H9 (cell line): ENCODE results near the gene KRTAP10-4. TPM values are rescaled to one million over a fixed set of nuclear protein-coding genes. Genes with fewer than 3 reads are reported as not detected.

Experiments
- DNase-seq: peaks from one replicate; pipeline ENCODE4 v3.0.0-alpha.2; 2017
- H2AFZ ChIP-seq: one replicate; pipeline ENCODE4 v1.6.1; 2013; ENCODE audit warnings: mild to moderate bottlenecking, low read length, control low read depth, moderate library complexity
- H2AK5ac ChIP-seq: 2 replicates; pipeline ENCODE4 v1.6.1; 2013; ENCODE audit warnings: low read length, control low read depth, mixed read lengths; ENCODE audit not compliant: insufficient read length
- H2BK120ac ChIP-seq: one replicate; pipeline ENCODE4 v1.6.1; 2013; ENCODE audit warnings: low read depth, mild to moderate bottlenecking, low read length, control low read depth, inconsistent platforms; ENCODE audit not compliant: poor library complexity, severe bottlenecking
- H2BK12ac ChIP-seq: 2 replicates; pipeline ENCODE4 v1.6.1; 2013; ENCODE audit warnings: low read length, control low read depth, mixed read lengths, low read depth; ENCODE audit not compliant: insufficient read length
- H2BK15ac ChIP-seq: 2 replicates; pipeline ENCODE4 v1.6.1; 2013; ENCODE audit warnings: low read depth, low read length, control low read depth
- H2BK20ac ChIP-seq: one replicate; pipeline ENCODE4 v1.6.1; 2013; ENCODE audit warnings: low read depth, mild to moderate bottlenecking, low read length, control low read depth, inconsistent platforms; ENCODE audit not compliant: poor library complexity, severe bottlenecking
- H2BK5ac ChIP-seq: 2 replicates; pipeline ENCODE4 v1.6.1; 2013; ENCODE audit warnings: low read length, control low read depth, mixed read lengths; ENCODE audit not compliant: insufficient read length
- H3K14ac ChIP-seq: 2 replicates; pipeline ENCODE4 v1.6.1; 2013; ENCODE audit warnings: low read length, control low read depth; ENCODE audit not compliant: insufficient read depth
- H3K18ac ChIP-seq: 2 replicates; pipeline ENCODE4 v1.6.1; 2013; ENCODE audit warnings: low read depth, mild to moderate bottlenecking, mixed read lengths, low read length, control low read depth; ENCODE audit not compliant: insufficient read length
- H3K23ac ChIP-seq: 2 replicates; pipeline ENCODE4 v1.6.1; 2013; ENCODE audit warnings: low read length, control low read depth, mixed read lengths, low read depth; ENCODE audit not compliant: insufficient read length
- H3K23me2 ChIP-seq: 2 replicates; pipeline ENCODE4 v1.6.1; 2013; ENCODE audit warnings: low read depth, mild to moderate bottlenecking, mixed read lengths, low read length, control low read depth; ENCODE audit not compliant: insufficient read length, poor library complexity, severe bottlenecking
- H3K27ac ChIP-seq: 2 replicates; pipeline ENCODE4 v1.5.1; 2013; ENCODE audit warnings: low read length, control low read depth, mixed read lengths, low read depth; ENCODE audit not compliant: insufficient read length
- H3K27me3 ChIP-seq: 2 replicates; pipeline ENCODE4 v1.6.1; 2013; ENCODE audit warnings: low read length, control low read depth, inconsistent platforms; ENCODE audit not compliant: insufficient read depth
- H3K4ac ChIP-seq: 2 replicates; pipeline ENCODE4 v1.6.1; 2013; ENCODE audit warnings: low read depth, mild to moderate bottlenecking, control low read depth, inconsistent platforms, low read length, moderate library complexity
- H3K4me1 ChIP-seq: 2 replicates; pipeline ENCODE4 v1.6.1; 2013; ENCODE audit warnings: low read length, control low read depth, inconsistent platforms; ENCODE audit not compliant: insufficient read depth
- H3K4me2 ChIP-seq: 2 replicates; pipeline ENCODE4 v1.6.1; 2013; ENCODE audit warnings: low read length, control low read depth, mixed read lengths; ENCODE audit not compliant: insufficient read length, insufficient read depth
- H3K56ac ChIP-seq: 2 replicates; pipeline ENCODE4 v1.6.1; 2013; ENCODE audit warnings: low read depth, mild to moderate bottlenecking, mixed read lengths, low read length, control low read depth; ENCODE audit not compliant: insufficient read length
- H3K79me1 ChIP-seq: 2 replicates; pipeline ENCODE4 v1.6.1; 2013; ENCODE audit warnings: low read depth, mild to moderate bottlenecking, moderate library complexity, low read length, control low read depth, inconsistent platforms; ENCODE audit not compliant: insufficient read depth, poor library complexity, severe bottlenecking
- H3K79me2 ChIP-seq: 2 replicates; pipeline ENCODE4 v1.6.1; 2013; ENCODE audit warnings: low read length, control low read depth, inconsistent platforms; ENCODE audit not compliant: insufficient read depth
- H3K9ac ChIP-seq: 2 replicates; pipeline ENCODE4 v1.6.1; 2013; ENCODE audit warnings: low read length, control low read depth, mixed read lengths; ENCODE audit not compliant: insufficient read length; ENCODE audit errors: extremely low read depth
- H3K9me3 ChIP-seq: one replicate; pipeline ENCODE4 v1.6.1; 2013; ENCODE audit warnings: low read depth, low read length, inconsistent platforms; ENCODE audit not compliant: control insufficient read depth
- H3T11ph ChIP-seq: one replicate; pipeline ENCODE4 v1.6.1; 2013; ENCODE audit warnings: mild to moderate bottlenecking, low read length, control low read depth, inconsistent platforms
- H4K20me1 ChIP-seq: one replicate; pipeline ENCODE4 v1.6.1; 2013; ENCODE audit not compliant: control insufficient read depth, insufficient read length, insufficient read depth
- H4K5ac ChIP-seq: 2 replicates; pipeline ENCODE4 v1.6.1; 2013; ENCODE audit warnings: low read depth, mild to moderate bottlenecking, mixed read lengths, low read length, control low read depth; ENCODE audit not compliant: insufficient read length
- H4K8ac ChIP-seq: replicated peaks from 2 replicates; pipeline ENCODE4 v1.6.1; 2013; ENCODE audit warnings: low read length, control low read depth, mixed read lengths, low read depth; ENCODE audit not compliant: insufficient read length
- H4K91ac ChIP-seq: 2 replicates; pipeline ENCODE4 v1.6.1; 2013; ENCODE audit warnings: low read depth, mild to moderate bottlenecking, moderate library complexity, mixed read lengths, low read length, control low read depth; ENCODE audit not compliant: insufficient read length
- H3K27ac Mint-ChIP-seq, 3 experiments: 2 replicates in 2 of 3; 3 replicates in 1 of 3; pipeline ENCODE4 v1.8.0; 2020 to 2021; ENCODE audit warnings: mixed read lengths in 3 of 3, mild to moderate bottlenecking in 1 of 3, moderate library complexity in 1 of 3
- H3K27me3 Mint-ChIP-seq: 2 replicates; pipeline ENCODE4 v1.8.0; 2021; ENCODE audit warnings: low read depth, mild to moderate bottlenecking, moderate library complexity, mixed read lengths
- H3K36me3 Mint-ChIP-seq, 3 experiments: 2 replicates in 2 of 3; 3 replicates in 1 of 3; pipeline ENCODE4 v1.8.0; 2020 to 2021; ENCODE audit warnings: low read depth in 3 of 3, mixed read lengths in 3 of 3; ENCODE audit not compliant: insufficient read depth in 1 of 3
- H3K4me1 Mint-ChIP-seq, 2 experiments: 2 replicates each; pipeline ENCODE4 v1.8.0; 2020; ENCODE audit warnings: mixed read lengths in 2 of 2
- H3K4me3 Mint-ChIP-seq, 2 experiments: 2 replicates in 1 of 2; 3 replicates in 1 of 2; pipeline ENCODE4 v1.8.0; 2020 to 2021; ENCODE audit warnings: mild to moderate bottlenecking in 2 of 2, mixed read lengths in 2 of 2, moderate library complexity in 1 of 2
- H3K9me3 Mint-ChIP-seq, 2 experiments: 2 replicates in 1 of 2; 3 replicates in 1 of 2; pipeline ENCODE4 v1.8.0; 2020; ENCODE audit warnings: mild to moderate bottlenecking in 2 of 2, mixed read lengths in 2 of 2, moderate library complexity in 1 of 2
- CTCF ChIP-seq: fragments of 200-600 bp; sonication (generic); conservative IDR thresholded peaks from 3 replicates; pipeline ENCODE4 v1.8.0; 2021; ENCODE audit warnings: antibody characterized with exemption, mild to moderate bottlenecking
- WGBS: extraction: QIAGEN DNeasy Blood & Tissue Kit; methylation state at CpG from one replicate; pipeline ENCODE4 v1.1.7; 2013; ENCODE audit warnings: missing lambda C conversion rate, low lambda C conversion rate, mixed read lengths; ENCODE audit not compliant: insufficient read length; ENCODE audit errors: extremely low coverage; 5-methylcytosine and 5-hydroxymethylcytosine counted together
- total RNA-seq: library from RNA; stranded (reverse); gene quantifications from 2 replicates; pipeline ENCODE4 v1.2.1, GENCODE V29; 2021

The KRTAP10-4 gene
- total RNA-seq, 1 experiment from 2014 or later = not detected

- H3K4me2 ChIP-seq = no peak overlapping the region
- H3K27me3 ChIP-seq = no peaks in the 10 kb centered on the region
- H2BK20ac ChIP-seq = no peak overlapping the region
- no peaks in the 10 kb centered on the region for H3K23me2 ChIP-seq
- H2BK12ac ChIP-seq = no peak overlapping the region
- H2AK5ac ChIP-seq = no peak overlapping the region
- no peaks in the 10 kb centered on the region for H3K79me2 ChIP-seq
- H2BK120ac ChIP-seq = no peak overlapping the region
- TF ChIP-seq CTCF = no peak
- Mint-ChIP-seq H3K4me3 (no peak overlapping the region), H3K27me3 (no peaks in the 10 kb centered on the region; the same call in none of the 2 replicates), H3K4me1 (peaks cover 2 to 5% of the 10 kb centered on the region in 2 experiments), H3K36me3 (peaks cover 0 to 18% (median 9%) of the 10 kb centered on the region in 3 experiments; a peak in 3 of 7 replicates), H3K9me3 (peaks cover 10 to 20% of the 10 kb centered on the region in 2 experiments; a peak in 4 of 5 replicates), H3K27ac (no peak overlapping the region)
- H4K8ac ChIP-seq = no peak overlapping the region
- no peak overlapping the region for H3K4ac ChIP-seq
- H4K5ac ChIP-seq = no peak overlapping the region
- H2AFZ ChIP-seq = no peak overlapping the region
- no peaks in the 10 kb centered on the region for H4K20me1 ChIP-seq
- no peak overlapping the region for H3K56ac ChIP-seq
- H2BK15ac ChIP-seq = no peak overlapping the region
- no peak overlapping the region for H3K27ac ChIP-seq
- no peak overlapping the region for H3T11ph ChIP-seq
- H3K14ac ChIP-seq = no peak overlapping the region
- no peaks in the 10 kb centered on the region for H3K79me1 ChIP-seq
- H3K9ac ChIP-seq = no peak overlapping the region
- WGBS = no CpG with 5 or more reads among the region's 1 CpG
- no peak overlapping the region for H3K18ac ChIP-seq
- H3K4me1 ChIP-seq = no peaks in the 10 kb centered on the region
- no peak overlapping the region for H3K23ac ChIP-seq
- H2BK5ac ChIP-seq = no peak overlapping the region
- no peak for DNase-seq
- H4K91ac ChIP-seq = no peak overlapping the region
- H3K9me3 ChIP-seq = no peaks in the 10 kb centered on the region
These were observed 30.8 kb upstream of the KRTAP10-4 start for GRCh38 chr21:44542716-44543115.
